Measurements from ENCODE around the gene ENKD1.

Gene ENKD1

GRCh38 chr16:67648088-67648763, 18.3 kb downstream of the ENKD1 start:
- no peak for DNase-seq

GRCh38 chr16:67647681-67648080, 18.9 kb downstream of the ENKD1 start:
- no peak for DNase-seq

- DNase-seq = no peak
Observed at GRCh38 chr16:67647111-67647651, 19.4 kb downstream of the ENKD1 start.

GRCh38 chr16:67645397-67646121, 21.0 kb downstream of the ENKD1 start:
- no peak for DNase-seq

- no peak for DNase-seq
Observed at GRCh38 chr16:67644038-67644437, 22.5 kb downstream of the ENKD1 start.

- no peak for DNase-seq
Observed at GRCh38 chr16:67641779-67642708, 24.5 kb downstream of the ENKD1 start.

- no peak for DNase-seq
Observed at GRCh38 chr16:67637625-67638024, 28.9 kb downstream of the ENKD1 start.

- DNase-seq = no peak
Observed at GRCh38 chr16:67636713-67637112, 29.8 kb downstream of the ENKD1 start.

- no peak for DNase-seq
Observed at GRCh38 chr16:67632415-67633172, 34.0 kb downstream of the ENKD1 start.

GRCh38 chr16:67628216-67628615, 38.3 kb downstream of the ENKD1 start:
- DNase-seq = no peak

GRCh38 chr16:67613808-67614207, 52.7 kb downstream of the ENKD1 start:
- no peak for DNase-seq
